HEK293 (cell line): Measurements from ENCODE around the gene ARHGEF40.

ENCODE experiments used
- CTCF ChIA-PET: fragments of 350-600 bp; formaldehyde crosslinking; extraction: SDS; loops from one replicate; lab custom pipeline; 2021; ENCODE audit warnings: antibody characterized with exemption; lab: Yijun Ruan, JAX
- POLR2A ChIA-PET: fragments of 300-600 bp; formaldehyde crosslinking; extraction: SDS; loops from one replicate; lab custom pipeline; 2020; ENCODE audit warnings: antibody characterized with exemption, inconsistent platforms; lab: Yijun Ruan, JAX
- H3K27ac ChIP-seq: fragments of 200-500 bp; sonication (Bioruptor generic); 2 replicates; pipeline ENCODE4 v1.5.1; 2014; ENCODE audit warnings: low read depth, low read length, control low read depth, inconsistent platforms; ENCODE audit errors: extremely low read depth
- H3K36me3 ChIP-seq, 2 experiments: fragments of 200-500 bp in 1 of 2; sonication (Bioruptor generic) in 1 of 2; 1 replicate in 1 of 2; 2 replicates in 1 of 2; pipeline ENCODE4 v1.5.1; 2014 to 2017; ENCODE audit warnings: inconsistent platforms in 2 of 2, low read length in 2 of 2; ENCODE audit not compliant: control insufficient read depth in 2 of 2, insufficient read depth in 1 of 2
- H3K4me1 ChIP-seq: fragments of 200-500 bp; sonication (Bioruptor generic); 2 replicates; pipeline ENCODE4 v1.5.1; 2014; ENCODE audit warnings: mild to moderate bottlenecking, low read length, inconsistent platforms; ENCODE audit not compliant: control insufficient read depth, insufficient read depth
- H3K4me3 ChIP-seq: 2 replicates; pipeline ENCODE4 v1.5.1; 2011; ENCODE audit warnings: low read depth, mild to moderate bottlenecking, control low read depth, low read length, moderate library complexity
- H3K9me3 ChIP-seq: fragments of 200-500 bp; sonication (Bioruptor generic); 2 replicates; pipeline ENCODE4 v1.5.1; 2014; ENCODE audit warnings: low read depth, low read length, inconsistent platforms; ENCODE audit not compliant: control insufficient read depth, insufficient read depth
- GLI2 ChIP-seq: fragments of 450-650 bp; formaldehyde crosslinking; IDR thresholded peaks from 2 replicates; pipeline ENCODE4; 2017; ENCODE audit warnings: missing biosample characterization, missing genetic modification characterization, low read depth, borderline replicate concordance
- GLIS2 ChIP-seq: fragments of 450-650 bp; formaldehyde crosslinking; IDR thresholded peaks from 2 replicates; pipeline ENCODE4 v1.5.1; 2016; ENCODE audit warnings: missing biosample characterization, missing genetic modification characterization
- IKZF3 ChIP-seq: fragments of 450-650 bp; IDR thresholded peaks from 2 replicates; pipeline ENCODE4 v1.5.0; 2018; ENCODE audit warnings: missing biosample characterization, mild to moderate bottlenecking, missing genetic modification characterization, moderate library complexity
- KLF10 ChIP-seq: fragments of 450-650 bp; IDR thresholded peaks from 2 replicates; pipeline ENCODE4 v1.5.1; 2018; ENCODE audit warnings: missing biosample characterization, mild to moderate bottlenecking, missing genetic modification characterization
- KLF16 ChIP-seq: fragments of 450-650 bp; formaldehyde crosslinking; IDR thresholded peaks from 2 replicates; pipeline ENCODE4 v1.5.1; 2017; ENCODE audit warnings: missing biosample characterization, missing genetic modification characterization
- SCRT2 ChIP-seq: fragments of 450-650 bp; formaldehyde crosslinking; IDR thresholded peaks from 2 replicates; pipeline ENCODE4 v1.5.1; 2016; ENCODE audit warnings: missing biosample characterization, missing genetic modification characterization
- SETDB1 ChIP-seq: IDR thresholded peaks from one replicate; pipeline ENCODE4 v1.6.1; 2017; ENCODE audit warnings: mild to moderate bottlenecking, low read length, moderate library complexity, mixed read lengths; ENCODE audit not compliant: insufficient read length
- SP2 ChIP-seq: fragments of 450-650 bp; formaldehyde crosslinking; IDR thresholded peaks from 2 replicates; pipeline ENCODE4 v1.5.1; 2016; ENCODE audit warnings: missing biosample characterization, missing genetic modification characterization
- YY1 ChIP-seq: fragments of 450-650 bp; formaldehyde crosslinking; IDR thresholded peaks from 2 replicates; pipeline ENCODE4 v1.5.1; 2018; ENCODE audit warnings: missing biosample characterization, missing genetic modification characterization
- ZBTB20 ChIP-seq: fragments of 450-650 bp; formaldehyde crosslinking; IDR thresholded peaks from 2 replicates; pipeline ENCODE4 v1.5.1; 2016; ENCODE audit warnings: missing biosample characterization, missing genetic modification characterization
- ZBTB48 ChIP-seq: fragments of 450-650 bp; formaldehyde crosslinking; IDR thresholded peaks from 2 replicates; pipeline ENCODE4 v1.5.1; 2016; ENCODE audit warnings: missing biosample characterization, missing genetic modification characterization
- ZFP41 ChIP-seq: fragments of 450-650 bp; formaldehyde crosslinking; IDR thresholded peaks from 2 replicates; pipeline ENCODE4 v1.5.1; 2016; ENCODE audit warnings: missing biosample characterization, missing genetic modification characterization, borderline replicate concordance
- ZFP69B ChIP-seq: fragments of 450-650 bp; formaldehyde crosslinking; IDR thresholded peaks from 2 replicates; pipeline ENCODE4 v1.5.1; 2016; ENCODE audit warnings: missing biosample characterization, missing genetic modification characterization
- ZNF184 ChIP-seq: fragments of 450-650 bp; IDR thresholded peaks from 2 replicates; pipeline ENCODE4 v1.5.1; 2018; ENCODE audit warnings: missing biosample characterization, mild to moderate bottlenecking, missing genetic modification characterization
- ZNF202 ChIP-seq: fragments of 450-650 bp; formaldehyde crosslinking; IDR thresholded peaks from 2 replicates; pipeline ENCODE4 v1.5.1; 2016; ENCODE audit warnings: missing biosample characterization, missing genetic modification characterization, borderline replicate concordance
- ZNF214 ChIP-seq: fragments of 450-650 bp; formaldehyde crosslinking; IDR thresholded peaks from 2 replicates; pipeline ENCODE4 v1.5.1; 2017; ENCODE audit warnings: missing biosample characterization, mild to moderate bottlenecking, missing genetic modification characterization, borderline replicate concordance
- ZNF239 ChIP-seq: fragments of 450-650 bp; formaldehyde crosslinking; IDR thresholded peaks from 2 replicates; pipeline ENCODE4 v1.5.1; 2016; ENCODE audit warnings: missing biosample characterization, missing genetic modification characterization
- ZNF341 ChIP-seq: fragments of 450-650 bp; formaldehyde crosslinking; IDR thresholded peaks from 2 replicates; pipeline ENCODE4; 2016; ENCODE audit warnings: low read depth, missing biosample characterization, missing genetic modification characterization
- ZNF350 ChIP-seq: fragments of 450-650 bp; formaldehyde crosslinking; IDR thresholded peaks from 2 replicates; pipeline ENCODE4 v1.5.0; 2017; ENCODE audit warnings: missing biosample characterization, mild to moderate bottlenecking, missing genetic modification characterization
- ZNF37A ChIP-seq: fragments of 450-650 bp; IDR thresholded peaks from 2 replicates; pipeline ENCODE4 v1.5.1; 2018; ENCODE audit warnings: missing biosample characterization, missing genetic modification characterization
- ZNF394 ChIP-seq: fragments of 450-650 bp; formaldehyde crosslinking; IDR thresholded peaks from 2 replicates; pipeline ENCODE4 v1.5.1; 2016; ENCODE audit warnings: missing biosample characterization, missing genetic modification characterization, mild to moderate bottlenecking, moderate library complexity, borderline replicate concordance
- ZNF423 ChIP-seq: fragments of 450-650 bp; formaldehyde crosslinking; IDR thresholded peaks from 2 replicates; pipeline ENCODE4 v1.5.1; 2016; ENCODE audit warnings: missing biosample characterization, missing genetic modification characterization
- ZNF433 ChIP-seq: fragments of 450-650 bp; formaldehyde crosslinking; IDR thresholded peaks from 2 replicates; pipeline ENCODE4 v1.5.1; 2016; ENCODE audit warnings: missing biosample characterization, missing genetic modification characterization, low read depth
- ZNF561 ChIP-seq: fragments of 450-650 bp; IDR thresholded peaks from 2 replicates; pipeline ENCODE4 v1.5.1; 2018; ENCODE audit warnings: missing biosample characterization, missing genetic modification characterization, borderline replicate concordance
- ZNF585B ChIP-seq: fragments of 450-650 bp; formaldehyde crosslinking; IDR thresholded peaks from 2 replicates; pipeline ENCODE4 v1.5.1; 2016; ENCODE audit warnings: missing biosample characterization, missing genetic modification characterization
- ZNF596 ChIP-seq: fragments of 450-650 bp; IDR thresholded peaks from 2 replicates; pipeline ENCODE4 v1.5.0; 2018; ENCODE audit warnings: missing biosample characterization, mild to moderate bottlenecking, missing genetic modification characterization, moderate library complexity
- ZNF654 ChIP-seq: fragments of 450-650 bp; formaldehyde crosslinking; IDR thresholded peaks from 2 replicates; pipeline ENCODE4 v1.5.1; 2016; ENCODE audit warnings: low read depth, missing biosample characterization, missing genetic modification characterization
- ZNF660 ChIP-seq: fragments of 450-650 bp; IDR thresholded peaks from 2 replicates; pipeline ENCODE4 v1.5.1; 2018; ENCODE audit warnings: missing biosample characterization, mild to moderate bottlenecking, missing genetic modification characterization
- ZNF701 ChIP-seq: fragments of 450-650 bp; formaldehyde crosslinking; IDR thresholded peaks from 2 replicates; pipeline ENCODE4 v1.5.1; 2016; ENCODE audit warnings: missing biosample characterization, missing genetic modification characterization
- ZNF768 ChIP-seq: fragments of 450-650 bp; formaldehyde crosslinking; IDR thresholded peaks from 2 replicates; pipeline ENCODE4 v1.5.1; 2018; ENCODE audit warnings: missing biosample characterization, mild to moderate bottlenecking, missing genetic modification characterization
- ZNF791 ChIP-seq: fragments of 450-650 bp; formaldehyde crosslinking; IDR thresholded peaks from 2 replicates; pipeline ENCODE4 v1.5.1; 2016; ENCODE audit warnings: missing biosample characterization, missing genetic modification characterization
- TF ChIP-seq, protein P1 (sequence below): fragments of 450-650 bp; formaldehyde crosslinking; IDR thresholded peaks from 2 replicates; pipeline ENCODE4 v1.5.1; 2016; ENCODE audit warnings: missing biosample characterization, missing genetic modification characterization
- TF ChIP-seq, protein P2 (sequence below): fragments of 450-650 bp; formaldehyde crosslinking; IDR thresholded peaks from 2 replicates; pipeline ENCODE4 v1.5.1; 2016; ENCODE audit warnings: missing biosample characterization, missing genetic modification characterization
- TF ChIP-seq, protein P3 (sequence below): fragments of 450-650 bp; formaldehyde crosslinking; IDR thresholded peaks from 2 replicates; pipeline ENCODE4 v1.5.1; 2016; ENCODE audit warnings: missing biosample characterization, missing genetic modification characterization

Gene ARHGEF40

DNA sequence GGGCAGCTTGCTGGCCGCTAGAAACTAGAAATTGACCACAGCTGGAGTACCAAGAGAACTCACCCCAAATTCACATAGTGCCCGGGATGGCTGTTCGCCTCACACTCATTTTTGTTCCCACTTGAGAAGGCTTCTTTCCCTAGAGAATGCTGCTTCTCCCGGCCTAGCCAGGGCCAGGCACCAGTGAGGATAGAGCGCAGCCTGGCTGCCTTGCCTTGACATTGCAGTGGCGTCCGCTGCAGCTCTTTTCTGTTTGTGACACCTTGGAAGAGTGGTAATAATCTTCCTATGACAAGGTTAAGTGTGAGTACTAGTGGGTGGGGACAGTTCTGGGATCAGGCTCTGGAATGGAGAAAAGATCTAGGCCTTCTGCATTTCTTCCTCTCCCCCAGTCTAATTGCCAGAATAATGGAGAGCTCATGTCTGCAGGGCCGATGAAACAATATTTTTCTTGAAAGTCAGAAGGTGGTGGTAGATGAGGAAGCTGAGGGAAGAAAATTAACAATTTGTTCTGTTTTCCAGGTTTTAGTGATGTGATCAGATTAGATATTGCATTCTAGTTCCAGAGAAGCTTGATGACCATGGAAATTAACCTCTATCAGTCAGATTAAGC lies 34.5 kb downstream of the ARHGEF40 start:
- H3K27ac ChIP-seq: peak overlapping the region; percentile 99
- no peaks in the 10 kb centered on the region for H3K36me3 ChIP-seq
- peak overlapping the region; percentile 49 for H3K4me3 ChIP-seq
- CTCF ChIA-PET: interaction anchor here (0.6 to 10.4 kb wide), 40 partner anchors 8 to 1226 kb away, joined by 3 to 175 read pairs (median 5); partner anchors contain the start of gene ARHGEF40
- POLR2A ChIA-PET: interaction anchor here (0.5 to 3.2 kb wide), 8 partner anchors 9 to 90 kb away, joined by 3 to 29 read pairs (median 8); partner anchors contain the start of gene ARHGEF40
- H3K9me3 ChIP-seq: no peaks in the 10 kb centered on the region
- H3K4me1 ChIP-seq: peaks cover 18% of the 10 kb centered on the region
- TF ChIP-seq SCRT2 (no peak), ZNF239 (tag by site-specific recombination) (no peak), ZNF660 (no peak), ZBTB48 (tag by site-specific recombination) (no peak), ZBTB20 (tag by site-specific recombination) (no peak), ZNF37A (no peak), IKZF3 (tag by site-specific recombination) (peak; percentile 89), ZNF433 (no peak), ZNF701 (no peak), ZNF184 (tag by site-specific recombination) (no peak), ZNF791 (tag by site-specific recombination) (no peak), ZNF768 (tag by site-specific recombination) (no peak), GLI2 (no peak), ZFP41 (tag by site-specific recombination) (no peak), ZNF596 (tag by site-specific recombination) (no peak), GLIS2 (tag by site-specific recombination) (no peak), ZNF654 (tag by site-specific recombination) (peak; percentile 85), SETDB1 (no peak), KLF16 (no peak), ZNF350 (tag by site-specific recombination) (no peak), ZNF423 (no peak), KLF10 (tag by site-specific recombination) (no peak), ZNF394 (tag by site-specific recombination) (peak; percentile 75), ZNF341 (tag by site-specific recombination) (no peak), ZNF202 (no peak), ZNF214 (no peak), ZNF585B (tag by site-specific recombination) (no peak), ZFP69B (tag by site-specific recombination) (no peak), SP2 (tag by site-specific recombination) (no peak), ZNF561 (tag by site-specific recombination) (no peak), YY1 (tag by site-specific recombination) (no peak)
- TF ChIP-seq, protein P1, sequence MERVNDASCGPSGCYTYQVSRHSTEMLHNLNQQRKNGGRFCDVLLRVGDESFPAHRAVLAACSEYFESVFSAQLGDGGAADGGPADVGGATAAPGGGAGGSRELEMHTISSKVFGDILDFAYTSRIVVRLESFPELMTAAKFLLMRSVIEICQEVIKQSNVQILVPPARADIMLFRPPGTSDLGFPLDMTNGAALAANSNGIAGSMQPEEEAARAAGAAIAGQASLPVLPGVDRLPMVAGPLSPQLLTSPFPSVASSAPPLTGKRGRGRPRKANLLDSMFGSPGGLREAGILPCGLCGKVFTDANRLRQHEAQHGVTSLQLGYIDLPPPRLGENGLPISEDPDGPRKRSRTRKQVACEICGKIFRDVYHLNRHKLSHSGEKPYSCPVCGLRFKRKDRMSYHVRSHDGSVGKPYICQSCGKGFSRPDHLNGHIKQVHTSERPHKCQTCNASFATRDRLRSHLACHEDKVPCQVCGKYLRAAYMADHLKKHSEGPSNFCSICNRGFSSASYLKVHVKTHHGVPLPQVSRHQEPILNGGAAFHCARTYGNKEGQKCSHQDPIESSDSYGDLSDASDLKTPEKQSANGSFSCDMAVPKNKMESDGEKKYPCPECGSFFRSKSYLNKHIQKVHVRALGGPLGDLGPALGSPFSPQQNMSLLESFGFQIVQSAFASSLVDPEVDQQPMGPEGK (tag by site-specific recombination): no peak
- TF ChIP-seq, protein P2, sequence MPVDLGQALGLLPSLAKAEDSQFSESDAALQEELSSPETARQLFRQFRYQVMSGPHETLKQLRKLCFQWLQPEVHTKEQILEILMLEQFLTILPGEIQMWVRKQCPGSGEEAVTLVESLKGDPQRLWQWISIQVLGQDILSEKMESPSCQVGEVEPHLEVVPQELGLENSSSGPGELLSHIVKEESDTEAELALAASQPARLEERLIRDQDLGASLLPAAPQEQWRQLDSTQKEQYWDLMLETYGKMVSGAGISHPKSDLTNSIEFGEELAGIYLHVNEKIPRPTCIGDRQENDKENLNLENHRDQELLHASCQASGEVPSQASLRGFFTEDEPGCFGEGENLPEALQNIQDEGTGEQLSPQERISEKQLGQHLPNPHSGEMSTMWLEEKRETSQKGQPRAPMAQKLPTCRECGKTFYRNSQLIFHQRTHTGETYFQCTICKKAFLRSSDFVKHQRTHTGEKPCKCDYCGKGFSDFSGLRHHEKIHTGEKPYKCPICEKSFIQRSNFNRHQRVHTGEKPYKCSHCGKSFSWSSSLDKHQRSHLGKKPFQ (tag by site-specific recombination): peak; percentile 81
- TF ChIP-seq, protein P3, sequence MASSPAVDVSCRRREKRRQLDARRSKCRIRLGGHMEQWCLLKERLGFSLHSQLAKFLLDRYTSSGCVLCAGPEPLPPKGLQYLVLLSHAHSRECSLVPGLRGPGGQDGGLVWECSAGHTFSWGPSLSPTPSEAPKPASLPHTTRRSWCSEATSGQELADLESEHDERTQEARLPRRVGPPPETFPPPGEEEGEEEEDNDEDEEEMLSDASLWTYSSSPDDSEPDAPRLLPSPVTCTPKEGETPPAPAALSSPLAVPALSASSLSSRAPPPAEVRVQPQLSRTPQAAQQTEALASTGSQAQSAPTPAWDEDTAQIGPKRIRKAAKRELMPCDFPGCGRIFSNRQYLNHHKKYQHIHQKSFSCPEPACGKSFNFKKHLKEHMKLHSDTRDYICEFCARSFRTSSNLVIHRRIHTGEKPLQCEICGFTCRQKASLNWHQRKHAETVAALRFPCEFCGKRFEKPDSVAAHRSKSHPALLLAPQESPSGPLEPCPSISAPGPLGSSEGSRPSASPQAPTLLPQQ (tag by site-specific recombination): no peak
